NCI-H510A (cell line): ENCODE measurements around the gene TSPEAR.

Experiments used
- DNase-seq: peaks from one replicate; lab custom pipeline; 2025; lab: John Stamatoyannopoulos, UW

The TSPEAR gene

DNA sequence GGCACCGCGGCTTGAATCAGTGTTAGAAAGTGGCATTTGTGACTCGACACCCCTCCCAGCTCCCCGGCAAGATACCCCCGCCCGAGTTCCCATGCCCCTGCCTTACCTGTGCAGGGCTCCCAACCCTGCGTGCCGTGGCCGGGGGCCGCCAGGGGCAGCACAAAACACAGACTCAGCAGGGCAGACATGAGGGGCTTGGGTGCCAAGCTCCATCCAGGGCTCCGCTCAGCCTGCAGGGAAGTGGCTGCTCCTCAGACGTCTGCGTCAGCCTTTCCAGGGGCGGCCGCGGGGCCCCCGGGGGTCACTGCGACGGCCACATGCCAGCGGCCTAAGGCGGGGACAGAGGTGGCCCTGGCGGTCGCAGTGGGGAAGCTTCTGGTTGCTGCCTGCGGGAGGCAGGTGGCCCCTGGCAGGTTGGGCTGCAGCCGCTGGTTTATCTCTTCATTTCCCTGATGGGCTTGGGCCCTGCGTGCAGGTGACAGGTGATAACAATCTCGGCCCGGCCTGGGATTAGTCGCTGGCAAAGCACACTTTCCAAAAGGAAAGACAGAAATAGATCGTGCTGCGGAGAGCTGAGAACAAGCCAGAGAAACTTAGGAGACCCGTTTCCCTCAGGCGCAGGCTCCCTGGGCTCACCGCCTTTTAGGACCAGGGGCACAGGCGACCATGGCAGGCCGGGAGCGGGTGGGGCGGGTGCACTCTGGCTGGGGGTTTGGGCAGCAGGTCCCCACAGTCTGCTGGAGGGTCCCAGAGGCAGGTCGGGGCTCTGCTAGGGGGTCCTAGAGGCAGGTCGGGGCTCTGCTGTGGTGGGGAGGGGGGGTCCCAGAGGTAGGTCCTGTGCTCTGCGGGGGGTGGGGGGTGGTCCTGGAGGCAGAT is at the start of gene TSPEAR:
Gene TSPEAR, minus strand, starts transcription at position 246 of the 876 bp plus-strand sequence. Its CDS starts 58 bp downstream, at position 188.
- peak; percentile 79 for DNase-seq

DNA sequence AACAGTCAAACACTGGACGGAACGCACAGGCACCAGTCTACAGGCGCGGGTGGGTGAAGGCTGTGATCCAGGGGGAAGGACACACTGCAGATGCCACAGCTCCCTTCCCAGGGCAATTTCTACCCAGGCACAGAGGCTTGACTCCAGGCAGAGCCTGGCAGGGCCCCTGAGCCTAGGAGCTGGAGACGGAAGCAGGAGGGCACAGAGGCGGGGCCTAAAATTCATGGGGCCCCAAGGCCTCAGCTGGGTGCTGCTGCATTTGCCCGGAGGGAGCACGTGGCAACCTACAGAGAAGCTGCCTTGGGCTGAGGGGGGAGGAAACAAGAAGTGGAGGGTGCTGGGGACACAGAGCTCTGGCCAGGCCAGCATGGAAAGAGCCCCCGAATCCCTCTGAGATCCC is 49.0 kb upstream of the TSPEAR start:
- no peak for DNase-seq

DNA sequence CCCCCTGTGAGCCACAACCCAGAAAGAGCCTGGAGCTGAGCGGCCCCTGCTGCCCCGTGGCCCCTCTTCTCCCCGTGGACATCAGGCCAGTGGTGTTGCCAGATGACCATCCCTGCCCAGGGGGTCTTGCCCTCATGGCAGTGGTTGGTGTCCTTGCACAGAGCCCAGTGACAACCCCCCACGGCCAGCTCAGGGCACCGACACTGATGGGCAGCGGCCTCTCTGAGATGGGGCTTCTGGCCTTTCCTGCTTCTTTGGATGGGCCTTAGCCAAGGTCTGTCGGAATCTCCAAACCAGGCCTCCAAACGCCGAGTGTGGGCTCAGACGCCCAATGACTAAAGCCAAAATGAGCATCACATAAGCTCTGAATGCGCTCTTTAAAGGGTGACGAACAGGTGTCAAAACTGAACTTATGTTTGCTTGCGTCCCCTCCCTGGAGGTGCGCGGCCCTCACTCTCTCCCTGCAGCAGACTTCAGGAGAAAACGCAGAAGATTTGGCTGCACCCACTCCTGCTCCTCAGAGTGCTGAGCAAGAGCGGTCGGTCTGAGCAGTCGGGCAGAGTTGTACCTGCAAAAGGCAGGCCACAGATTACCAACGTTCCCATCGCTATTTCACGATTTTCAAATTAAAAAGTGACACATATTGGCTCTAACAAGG is 48.4 kb upstream of the TSPEAR start:
- DNase-seq, result no peak

DNA sequence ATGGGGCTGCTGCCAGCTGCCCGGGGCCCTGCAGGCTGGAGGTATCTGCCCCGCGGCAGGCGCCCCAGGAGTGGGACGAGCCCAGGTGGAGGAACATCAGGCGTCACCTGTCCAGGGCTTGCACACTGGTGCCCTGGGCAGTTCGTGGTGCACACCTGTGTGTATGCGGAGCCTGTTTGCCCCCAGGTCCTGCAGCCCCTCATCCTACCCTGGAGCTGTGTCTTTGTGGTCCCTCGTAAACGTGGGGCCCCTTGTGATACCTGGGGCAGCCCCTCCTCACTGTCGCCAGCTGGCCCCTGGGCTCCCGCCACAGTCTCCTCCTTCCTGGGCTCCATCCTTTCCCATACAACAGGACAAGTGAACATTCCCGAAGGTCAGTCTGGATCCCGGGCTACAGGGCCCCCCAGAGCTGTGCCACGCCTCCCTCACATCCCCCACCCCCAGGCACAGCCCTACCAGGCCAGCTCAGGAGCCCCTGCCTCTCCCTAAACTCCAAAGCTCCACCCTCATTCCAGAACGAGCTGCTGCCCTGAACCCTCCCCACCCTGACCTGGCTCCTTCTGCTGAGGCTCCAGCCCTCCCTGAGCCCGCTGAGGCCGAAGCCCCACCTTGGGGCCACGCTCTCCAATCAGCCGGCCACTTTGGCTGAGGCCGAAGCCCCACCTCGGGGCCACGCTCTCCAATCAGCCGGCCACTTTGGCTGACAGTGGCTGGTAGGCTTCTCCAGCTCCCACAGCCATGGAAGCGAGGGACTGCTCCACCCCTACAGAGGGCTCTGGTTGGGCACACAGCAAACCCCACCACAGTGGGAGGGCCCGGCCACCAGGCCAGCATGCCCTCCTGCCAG is 47.6 kb upstream of the TSPEAR start:
- no peak for DNase-seq

DNA sequence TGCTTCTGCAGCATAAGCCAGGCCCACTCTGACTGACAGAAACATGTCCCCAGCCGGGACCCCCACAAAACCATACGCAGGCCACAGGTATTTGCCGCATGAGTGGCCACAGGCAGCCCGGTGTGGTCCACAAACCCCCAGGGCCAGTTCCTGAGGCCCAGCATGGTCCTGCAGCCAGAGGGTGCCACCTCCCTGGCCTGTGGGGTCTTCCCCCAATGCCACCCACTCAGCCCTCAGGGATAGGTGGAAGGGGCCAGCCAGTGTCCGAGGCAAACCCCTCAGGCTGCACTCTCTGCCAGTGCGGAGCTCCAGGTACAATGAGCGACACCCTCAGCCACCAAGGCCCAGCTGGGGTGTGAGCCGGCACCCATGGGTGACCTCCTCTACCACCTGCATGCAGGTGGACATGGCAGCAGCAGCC is 46.8 kb upstream of the TSPEAR start:
- DNase-seq, result no peak

DNA sequence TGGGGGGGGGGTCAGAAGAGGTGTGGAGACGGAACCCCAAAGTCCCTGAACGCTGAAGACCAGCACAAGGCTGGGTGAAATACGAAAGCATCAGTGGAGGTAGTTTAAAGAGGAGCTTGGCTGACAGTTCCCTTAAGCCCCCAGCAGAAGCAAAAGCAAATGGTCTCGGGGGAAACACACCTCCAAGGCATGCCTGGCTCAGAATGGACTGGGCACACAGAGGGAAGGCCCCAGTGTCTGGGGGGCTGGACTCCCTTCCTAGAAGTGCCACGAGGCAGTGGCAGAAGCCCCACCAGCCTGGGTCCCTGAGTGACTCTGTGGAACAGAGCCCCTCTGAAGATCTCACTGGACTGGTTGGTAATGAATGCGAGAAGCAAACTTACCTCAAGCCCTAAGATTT is 46.4 kb upstream of the TSPEAR start:
- no peak for DNase-seq

DNA sequence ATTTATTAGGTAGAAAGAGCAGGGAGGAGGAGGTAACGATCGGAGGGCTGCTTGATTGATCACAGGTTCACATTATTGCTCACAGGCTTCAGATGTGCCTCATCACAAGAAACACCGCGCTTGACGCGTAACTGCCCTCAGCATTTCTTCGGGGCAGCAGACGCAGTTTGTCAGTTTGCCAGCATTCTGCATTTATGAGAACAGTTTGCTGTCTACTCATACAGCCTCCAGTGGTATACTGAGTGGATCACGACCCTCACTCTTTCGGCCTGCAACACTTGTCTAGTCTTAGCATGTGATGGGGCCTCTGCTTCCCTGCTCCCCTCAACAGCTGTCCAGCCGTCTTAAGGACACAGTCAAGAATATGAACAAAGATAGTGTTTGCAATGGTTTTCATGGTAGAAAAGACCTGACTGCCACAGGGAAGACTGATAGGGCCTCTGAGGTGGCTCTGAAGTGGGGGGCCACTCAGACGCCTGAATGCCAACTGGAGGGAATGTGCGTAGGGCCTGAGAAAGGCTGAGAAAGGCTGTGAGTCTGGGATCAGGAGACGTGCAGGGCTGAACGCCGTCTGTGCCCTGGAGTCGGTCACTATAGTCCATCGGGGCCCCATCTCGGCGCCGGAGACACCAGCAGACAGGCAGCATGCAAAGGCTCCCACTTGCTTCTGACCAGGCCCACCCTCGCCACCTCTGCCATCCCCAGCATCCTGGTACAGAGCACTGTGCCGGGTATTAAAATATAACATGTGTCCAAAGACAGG is 45.2 kb upstream of the TSPEAR start:
- no peak for DNase-seq

DNA sequence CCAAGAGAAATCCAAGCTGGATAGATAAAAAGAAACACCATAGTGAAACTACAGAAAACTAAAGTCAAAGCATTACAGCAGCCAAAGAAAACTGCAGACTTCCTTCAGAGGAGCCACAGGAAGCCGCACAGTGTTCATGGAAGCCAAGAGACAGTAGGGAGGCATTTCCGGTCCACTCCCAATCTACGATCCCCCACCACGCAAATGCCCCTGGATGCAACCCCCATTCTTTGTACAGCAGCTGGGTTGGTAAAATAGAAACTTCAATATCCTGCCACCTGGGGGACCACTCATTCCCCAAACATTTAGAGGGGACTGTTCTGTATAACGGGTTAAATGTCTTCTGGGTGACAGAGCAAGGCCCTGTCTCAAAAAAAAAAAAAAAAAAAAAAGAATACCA is 43.9 kb upstream of the TSPEAR start:
- no peak for DNase-seq

DNA sequence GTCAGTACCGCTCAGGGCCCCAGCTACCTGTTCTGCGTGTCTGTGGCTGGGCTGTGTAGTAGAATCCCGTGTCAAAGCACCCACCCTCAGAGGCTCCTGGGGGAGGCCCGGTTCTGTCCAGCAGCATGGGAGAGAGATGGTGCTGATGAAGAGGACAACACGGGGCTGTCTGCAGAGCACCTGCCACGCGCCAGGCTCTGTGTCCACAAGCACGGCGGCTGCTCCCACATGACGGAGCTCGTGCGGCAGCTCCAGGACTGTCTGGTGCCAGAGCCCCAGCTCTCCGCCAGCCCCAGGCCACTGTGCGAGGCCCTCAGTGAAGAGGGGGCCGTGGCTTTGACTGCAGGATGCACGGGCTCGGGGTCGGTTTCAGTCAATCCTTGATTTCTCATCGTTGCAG is 42.0 kb upstream of the TSPEAR start:
- DNase-seq, result no peak

DNA sequence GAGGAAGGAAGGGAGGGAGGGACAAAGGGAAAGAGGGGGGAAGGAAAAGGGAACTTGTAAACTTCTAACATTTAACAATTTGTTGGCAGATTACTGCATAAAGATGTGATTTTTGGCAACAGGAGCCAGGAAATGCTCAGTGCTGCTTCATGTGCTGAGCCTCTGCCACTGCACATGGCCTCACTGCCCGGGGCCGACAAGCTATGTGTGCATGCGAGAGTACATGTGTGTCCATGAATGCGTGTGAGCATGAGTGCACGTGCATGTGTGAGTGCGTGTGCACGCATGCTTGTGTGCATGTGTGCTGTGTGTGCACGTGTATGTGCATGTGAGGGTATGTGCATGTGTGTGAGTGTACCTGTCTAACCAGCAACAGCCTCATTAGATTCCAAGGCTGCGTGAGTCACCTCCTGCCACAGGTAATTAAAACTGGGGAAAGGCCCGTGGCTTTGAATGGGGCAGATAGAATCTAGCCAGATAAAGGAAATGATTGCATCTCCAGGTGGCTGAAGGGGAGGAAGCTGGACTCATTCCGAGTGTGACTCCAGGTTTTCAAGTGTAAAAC is 41.4 kb upstream of the TSPEAR start:
- DNase-seq, result no peak

DNA sequence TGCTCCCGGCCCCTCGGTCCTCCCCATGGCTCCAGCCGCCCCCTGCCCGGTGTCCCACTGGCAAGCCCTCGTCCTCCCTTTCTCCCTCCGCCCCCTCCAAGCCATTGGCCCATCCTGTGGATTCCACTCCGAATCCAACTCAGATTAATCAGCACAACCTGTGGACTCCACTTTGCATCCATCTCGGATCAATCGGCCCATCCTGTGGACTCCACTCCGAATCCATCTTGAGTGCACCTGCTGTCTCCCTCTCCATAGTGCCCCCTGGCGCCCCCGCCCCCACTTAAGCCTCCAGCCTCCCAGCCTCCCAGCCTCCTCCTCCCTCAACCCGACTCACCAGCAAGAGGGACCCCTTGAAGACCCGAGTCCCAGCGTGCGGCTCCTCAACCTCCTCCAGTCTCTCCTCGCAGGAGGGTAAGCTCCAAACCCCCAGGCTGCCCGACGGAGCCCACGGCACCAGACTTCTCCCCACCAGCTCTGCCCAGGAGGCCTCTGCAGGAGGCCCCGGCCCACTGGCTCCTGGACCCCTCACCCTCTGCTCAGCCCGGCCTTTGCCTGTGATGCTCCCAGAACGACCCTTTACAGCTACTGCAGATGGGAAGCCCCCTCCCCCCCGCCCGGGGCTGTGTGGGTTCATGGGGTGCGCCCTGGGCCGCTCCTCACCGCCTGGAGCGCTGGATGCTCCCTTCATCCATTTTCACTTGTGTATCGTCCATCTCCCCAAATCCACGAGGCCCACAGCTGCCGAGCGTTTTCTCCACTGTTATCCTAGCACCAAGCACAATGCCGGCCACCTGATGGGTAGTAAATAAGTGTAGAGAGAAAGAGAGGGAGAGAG is 40.6 kb upstream of the TSPEAR start:
- no peak for DNase-seq

DNA sequence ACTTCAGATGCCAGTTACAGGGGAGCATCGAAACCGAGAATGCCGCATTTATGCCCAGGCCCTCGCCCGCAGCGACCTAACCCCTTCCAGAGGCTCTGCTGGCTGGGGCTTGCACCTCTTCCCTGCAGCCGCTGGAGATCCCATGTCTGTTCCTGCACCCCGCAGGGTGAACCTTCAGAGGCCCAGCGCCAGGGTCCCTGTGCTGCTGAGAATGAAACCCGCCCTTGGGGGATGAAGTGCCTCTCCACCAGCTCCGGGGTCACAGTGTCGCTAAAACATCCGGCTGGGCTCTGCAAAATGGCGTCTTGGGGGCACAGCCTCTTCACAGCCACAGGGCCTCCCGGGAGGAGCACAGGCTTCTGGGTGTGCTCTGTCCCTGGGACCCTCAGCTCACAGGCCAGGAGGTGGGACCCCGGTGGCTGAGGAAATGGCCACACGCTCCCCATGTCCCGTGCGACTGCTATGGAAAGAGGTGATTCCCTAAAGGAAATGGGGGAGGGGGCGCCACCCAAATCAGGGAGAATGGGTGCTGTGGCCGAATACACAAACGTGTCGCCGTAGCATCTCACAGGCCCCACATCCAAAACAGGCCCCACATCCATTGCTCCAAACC is 39.9 kb upstream of the TSPEAR start:
- no peak for DNase-seq

DNA sequence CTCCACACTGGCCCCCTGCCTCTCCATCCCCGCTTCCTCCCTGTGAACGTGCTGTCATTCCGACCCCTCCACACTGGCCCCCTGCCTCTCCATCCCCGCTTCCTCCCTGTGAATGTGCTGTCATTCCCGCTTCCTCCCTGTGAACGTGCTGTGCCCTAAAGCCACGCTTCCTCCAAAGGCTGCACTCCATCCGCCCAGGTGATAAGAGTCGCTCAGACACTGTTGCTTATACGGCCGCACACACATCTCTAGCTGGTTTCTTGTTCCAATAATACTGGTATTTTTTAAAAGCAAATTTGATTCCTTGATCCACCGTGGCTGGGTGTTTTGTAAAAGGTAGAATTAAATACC is 39.3 kb upstream of the TSPEAR start:
- no peak for DNase-seq

DNA sequence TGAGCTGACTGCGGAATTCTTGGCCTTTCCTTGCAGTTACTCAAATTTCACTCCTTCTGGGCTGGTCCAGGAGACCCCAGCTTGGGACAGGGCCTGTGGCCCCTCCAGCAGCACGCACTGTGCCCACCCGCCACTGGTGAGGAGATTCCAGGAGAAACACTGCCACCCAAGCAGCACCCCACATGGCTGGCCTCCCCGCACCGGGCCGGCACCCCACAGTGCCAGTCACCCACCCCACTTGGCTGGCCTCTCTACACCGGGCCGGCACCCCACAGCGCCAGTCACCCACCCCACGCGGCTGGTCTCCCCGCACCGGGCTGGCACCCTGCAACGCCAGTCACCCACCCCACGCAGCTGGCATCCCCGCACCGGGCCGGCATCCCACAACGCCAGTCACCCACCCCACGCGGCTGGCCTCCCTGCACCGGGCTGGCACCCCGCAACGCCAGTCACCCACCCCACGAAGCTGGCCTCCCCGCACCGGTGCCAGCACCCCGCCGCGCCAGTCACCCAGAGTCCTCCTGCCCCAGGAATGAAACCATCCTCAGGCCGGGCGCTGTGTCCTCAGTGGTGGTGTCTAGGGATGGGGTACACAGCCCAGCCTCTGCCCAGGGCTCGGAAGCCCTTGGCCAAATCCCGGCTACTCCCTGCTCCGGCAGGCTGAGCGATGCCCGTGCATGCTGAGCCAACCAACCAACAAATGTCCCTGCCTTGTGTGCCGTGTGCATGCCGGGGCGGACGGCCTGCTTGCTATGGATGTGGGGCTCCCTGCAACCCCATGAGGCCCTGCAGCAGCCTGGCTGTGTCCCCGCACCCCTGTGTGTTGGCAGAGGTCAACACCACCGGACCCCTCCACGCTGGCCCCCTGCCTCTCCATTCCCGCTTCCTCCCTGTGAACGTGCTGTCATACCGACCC is 38.6 kb upstream of the TSPEAR start:
- no peak for DNase-seq

DNA sequence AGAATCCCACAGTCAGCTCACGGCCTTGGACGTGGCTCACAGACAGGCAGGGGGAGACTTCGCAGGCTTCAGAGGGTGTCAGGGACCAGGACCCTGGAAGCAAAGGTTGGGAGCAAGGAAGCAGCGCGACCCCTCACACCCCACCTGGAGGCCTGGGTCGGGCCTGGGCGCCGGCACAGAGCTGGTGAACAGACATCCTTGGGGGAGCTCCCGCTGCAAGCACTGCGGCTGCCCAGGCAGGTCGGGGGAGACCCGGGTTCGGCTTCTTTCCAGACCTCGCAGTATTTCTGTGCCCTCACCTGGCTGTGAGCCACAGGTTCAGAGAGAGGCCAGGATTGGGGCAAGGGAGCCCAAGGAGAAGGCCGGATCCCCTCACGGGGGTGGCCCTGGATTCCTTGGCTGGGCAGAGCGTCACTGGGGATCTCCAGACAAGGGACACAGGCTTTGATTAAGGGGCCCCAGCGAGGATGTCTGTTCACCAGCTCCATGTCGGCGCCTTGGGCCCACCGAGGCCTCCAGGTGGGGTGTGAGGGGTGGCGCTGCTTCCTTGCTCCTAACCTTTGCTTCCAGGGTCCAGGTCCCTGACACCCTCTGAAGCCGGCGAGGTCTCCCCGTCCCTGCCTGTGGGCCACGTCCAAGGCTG is 37.9 kb upstream of the TSPEAR start:
- no peak for DNase-seq

DNA sequence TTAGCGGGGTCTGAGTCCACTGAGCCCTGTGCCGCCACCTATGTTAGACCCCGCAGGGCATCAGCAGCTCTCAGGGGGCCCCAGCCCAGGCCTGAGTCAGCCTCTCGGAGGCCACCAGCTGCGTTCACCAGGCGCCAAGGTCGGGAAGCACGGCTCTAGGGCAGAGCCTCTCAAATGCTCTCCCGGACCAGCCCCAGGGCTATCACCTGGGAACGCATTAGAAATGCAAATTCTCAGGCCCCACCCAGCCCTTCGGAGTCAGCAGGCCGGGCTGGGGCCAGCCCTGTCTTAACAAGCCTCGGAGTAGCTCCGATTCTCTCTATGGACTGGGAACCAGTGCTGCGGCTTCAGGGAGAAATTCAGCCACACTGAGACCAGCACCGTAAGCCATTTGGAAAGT is 37.2 kb upstream of the TSPEAR start:
- no peak for DNase-seq

DNA sequence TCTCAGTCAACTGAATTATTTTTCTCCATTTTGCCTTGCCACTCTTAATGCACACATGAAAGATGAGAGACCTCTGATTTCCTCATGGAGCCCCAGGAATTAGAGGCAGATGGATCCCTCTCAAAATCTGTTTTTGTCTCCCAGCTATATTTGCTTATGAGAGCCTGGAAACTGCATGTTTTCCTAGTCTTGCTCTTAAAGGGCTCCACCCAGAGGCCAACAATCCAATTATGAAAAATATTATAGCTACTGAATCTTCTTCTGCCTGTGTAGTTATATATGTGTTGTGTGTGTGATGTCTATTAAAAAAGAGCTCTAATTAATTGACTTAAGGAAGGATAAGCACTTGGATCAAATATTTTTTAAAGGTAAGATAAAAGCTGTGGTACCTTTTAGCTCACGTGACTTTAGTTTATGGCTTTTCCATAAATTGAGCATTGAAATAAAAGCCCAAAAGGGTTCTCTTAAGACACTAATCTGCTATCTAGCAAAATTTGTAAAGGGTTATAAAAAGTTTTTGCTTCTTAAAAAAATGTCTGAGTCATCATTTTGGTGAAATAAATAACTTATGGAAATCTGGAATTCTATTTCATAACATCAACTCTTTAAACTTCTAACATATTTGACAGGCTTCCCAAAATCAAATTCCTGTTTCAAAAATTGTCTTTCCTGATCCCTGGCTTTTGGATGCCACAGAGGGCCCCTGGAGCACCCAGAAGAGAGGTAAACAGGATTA is 31.2 kb upstream of the TSPEAR start:
- no peak for DNase-seq

DNA sequence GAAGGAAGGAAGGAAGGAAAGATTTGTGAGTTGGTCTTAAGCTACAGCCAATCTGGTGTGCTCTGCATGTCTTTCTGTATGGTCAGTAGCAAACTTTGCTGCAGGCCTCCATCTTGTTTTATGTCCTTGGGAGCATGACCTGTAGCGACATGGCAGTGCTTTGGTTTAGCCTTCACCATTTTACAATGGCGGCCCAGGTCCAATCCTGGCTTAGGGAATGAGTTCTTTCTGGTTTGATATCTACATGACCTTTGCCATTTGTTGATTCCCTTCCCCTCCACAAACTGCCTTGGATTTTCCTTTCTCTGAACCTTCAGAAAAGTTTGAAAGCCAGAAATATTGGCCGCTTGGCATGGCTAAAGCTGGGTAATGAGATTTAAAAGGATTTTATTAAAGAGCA is 30.5 kb upstream of the TSPEAR start:
- no peak for DNase-seq
